Right lobe of liver (tissue), 5 donors: ENCODE results near the gene XRN1. TPM values are rescaled to one million over a fixed set of nuclear protein-coding genes. Genes with fewer than 3 reads are reported as not detected.

Source experiments
- small RNA-seq, 2 experiments: library from RNA; depleted of rRNA; stranded (forward); fragments of <200 nt; gene quantifications; one replicate each; pipeline ENCODE3, GENCODE V24; 2016
- total RNA-seq, 6 experiments: library from RNA; depleted of rRNA in 2 of 6; stranded (reverse); fragments of >200 nt in 2 of 6; fragmentation: NEBNext Ultra II Directional in 3 of 6; extraction: Animal tissue kit (Norgen Biotek cat#: 25700) in 3 of 6; gene quantifications; one replicate each; pipeline versions ENCODE4 v1.1.0 to v1.2.4, GENCODE V29; 2016 to 2023
- donor health status: DM: no; HTN: no; CAD: no.
- donor health status: DM: no; HTN: no; CAD: no.
- donor health status: DM: no; HTN: yes; CAD: no.
- donor health status: DM: no; HTN: yes; CAD: no.

Gene XRN1
- total RNA-seq, 6 experiments from 2014 or later = 21.4 to 30.8 (median 24.8) TPM

Small RNAs within 50 kb of the gene (small RNA-seq; reads per million reads assigned to genes)
- 0 reads per million in 2 experiments for gene RNU1-100P
- gene RNU6-1294P = 0 reads per million in 2 experiments

Other genes with a start within 250 kb of the XRN1 start
- gene GK5, start 222.5 kb downstream of the XRN1 start, total RNA-seq = 1 to 10 TPM; 3.2 to 6.7 (median 5.1) TPM
- 10 to 100 TPM in 5 of 6 experiments, 1 to 10 TPM in 1; 8.0 to 26.9 (median 15.7) TPM for gene ATR, start 130.7 kb upstream of the XRN1 start, total RNA-seq
- 10 to 100 TPM; 13.0 to 30.5 (median 18.2) TPM for gene PLS1, start 148.4 kb upstream of the XRN1 start, total RNA-seq